Fibroblast of skin of left quadriceps (primary cell): ENCODE results near the gene DLG2.

Experiments
- DNase-seq, 2 experiments: peaks; one replicate each; pipeline ENCODE4 v3.0.0-alpha.2; 2013; ENCODE audit warnings: low read depth in 2 of 2

Gene DLG2

DNA sequence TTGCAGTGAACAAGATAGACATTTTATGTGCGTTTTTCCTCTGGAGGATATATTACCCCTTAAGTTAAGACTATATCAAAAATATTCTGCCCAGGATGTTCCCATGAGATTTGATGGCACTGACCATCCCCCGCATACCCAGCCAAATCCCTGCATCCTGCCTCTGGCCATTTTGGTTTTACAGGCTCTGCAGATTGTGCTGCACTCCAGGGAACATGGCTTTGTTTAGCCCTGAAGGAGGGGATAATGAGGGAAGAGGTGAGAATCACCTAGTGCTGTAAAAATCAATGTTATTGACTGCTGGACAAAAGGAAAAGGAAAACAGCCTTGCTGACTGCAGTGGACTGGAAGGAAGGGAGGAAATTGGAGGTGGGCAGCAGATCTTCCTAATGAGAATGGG is 717.4 kb downstream of the DLG2 start:
- DNase-seq = no peak

DNA sequence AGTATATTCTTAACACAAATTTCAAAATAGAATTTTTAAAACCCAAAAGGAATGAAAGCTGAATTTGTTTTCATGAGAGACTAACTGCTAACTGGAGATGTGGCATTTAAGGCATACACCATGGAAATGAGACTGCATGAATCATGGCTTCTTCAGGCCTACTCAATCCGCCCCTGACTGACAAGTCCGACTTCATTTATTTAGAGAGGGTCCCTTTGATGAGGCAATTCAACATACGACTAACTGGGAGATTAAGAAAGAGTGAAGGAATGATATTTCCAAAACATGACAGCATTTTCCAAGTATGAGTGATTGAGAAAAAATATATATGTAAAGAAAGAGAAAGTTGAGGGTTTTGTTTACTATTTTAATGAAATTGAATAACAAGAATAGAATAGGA is 720.1 kb downstream of the DLG2 start:
- DNase-seq = peak in 1 of 2 experiments; percentile 31

DNA sequence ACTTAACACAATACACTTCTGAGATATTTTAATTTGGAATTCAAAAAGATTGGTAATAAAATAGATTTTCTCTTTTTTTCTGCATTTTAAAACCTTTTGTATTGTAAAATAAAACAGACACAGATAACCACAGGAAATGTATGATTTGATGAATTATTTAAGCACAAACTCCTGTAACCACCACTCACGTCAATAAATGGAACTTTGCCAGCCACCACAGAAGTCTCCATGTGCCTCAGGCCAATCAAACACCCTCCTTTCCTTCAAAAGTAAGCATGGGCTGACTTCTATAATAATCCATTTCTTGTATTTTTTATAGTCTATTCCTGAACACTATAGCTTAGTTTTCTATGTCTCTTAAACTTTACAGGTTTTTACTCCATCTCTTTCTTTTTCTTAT is 721.7 kb downstream of the DLG2 start:
- DNase-seq = peak; percentile 56 to 63

DNA sequence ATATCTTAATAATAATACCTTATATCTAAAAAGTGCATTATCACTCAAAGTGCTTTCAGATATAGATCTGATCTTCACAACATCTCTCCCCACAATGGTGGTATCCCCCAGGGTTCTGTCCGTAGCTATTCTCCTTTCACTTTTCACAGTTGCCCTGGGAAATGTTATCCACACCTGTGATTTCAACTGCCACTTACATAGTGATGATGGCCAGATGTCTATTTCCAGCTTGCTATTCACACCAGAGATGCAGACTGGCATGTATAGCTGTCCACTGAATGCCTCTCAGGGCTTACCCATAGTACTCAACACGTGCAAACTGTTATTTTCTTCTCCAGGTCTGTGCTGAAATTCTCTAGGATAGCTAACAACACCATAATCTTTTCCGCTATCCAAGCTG is 724.7 kb downstream of the DLG2 start:
- DNase-seq = no peak

DNA sequence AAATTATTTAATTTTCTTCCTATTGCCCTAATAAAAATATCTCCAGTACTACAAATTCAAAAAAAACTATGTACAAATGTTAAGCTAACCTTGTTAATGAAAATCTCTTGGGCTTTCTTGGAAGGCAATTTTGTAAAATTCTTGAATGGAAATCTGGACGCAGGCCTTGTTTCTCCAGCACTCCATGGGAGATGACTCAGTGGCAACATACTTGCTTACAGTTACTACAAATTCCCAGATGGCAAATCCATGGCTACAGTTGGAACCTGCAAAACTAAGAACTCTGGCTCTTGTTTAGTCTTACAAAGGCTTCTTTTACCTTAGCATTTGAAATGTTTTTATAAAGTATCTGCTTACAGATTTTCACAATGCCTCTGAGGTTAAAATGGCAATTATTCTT is 725.2 kb downstream of the DLG2 start:
- DNase-seq = peak; percentile 52 to 56

DNA sequence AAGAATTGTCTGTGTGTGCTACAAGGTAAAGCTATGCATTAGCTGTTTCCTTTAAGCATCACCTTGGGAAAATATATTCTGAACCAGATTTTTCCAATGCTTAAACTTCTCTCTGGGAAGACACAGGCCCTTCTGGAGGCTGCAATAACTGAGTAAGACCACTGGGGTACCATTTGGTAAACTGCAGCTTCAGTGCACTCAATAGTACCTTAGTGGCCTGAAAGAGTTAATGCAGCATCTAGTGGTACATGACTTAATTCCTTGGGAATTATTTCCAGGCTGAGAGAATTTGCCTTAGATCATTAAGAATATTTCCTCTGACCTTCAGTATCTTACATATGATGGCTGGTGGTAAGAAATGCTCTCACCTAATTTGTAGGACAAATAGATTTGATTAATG is 727.4 kb downstream of the DLG2 start:
- DNase-seq = no peak

DNA sequence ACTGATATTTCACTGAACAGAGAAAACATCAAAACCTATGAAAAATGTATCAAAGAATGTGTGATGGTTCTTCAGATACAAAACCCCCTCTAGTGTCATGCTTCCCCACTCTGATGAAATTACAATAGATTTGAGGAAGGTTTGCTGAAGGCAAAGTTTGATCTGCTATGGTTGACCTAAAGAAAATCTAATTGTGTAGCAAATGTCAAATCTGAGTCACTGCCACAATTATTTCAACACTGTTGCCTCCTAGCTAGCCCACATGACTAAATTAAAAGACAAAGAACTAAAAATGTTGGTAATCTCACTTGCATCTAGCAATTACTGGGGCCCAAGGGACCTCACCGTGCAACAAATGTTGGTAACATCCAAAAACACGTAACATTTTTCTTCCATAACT is 728.0 kb downstream of the DLG2 start:
- DNase-seq = no peak

DNA sequence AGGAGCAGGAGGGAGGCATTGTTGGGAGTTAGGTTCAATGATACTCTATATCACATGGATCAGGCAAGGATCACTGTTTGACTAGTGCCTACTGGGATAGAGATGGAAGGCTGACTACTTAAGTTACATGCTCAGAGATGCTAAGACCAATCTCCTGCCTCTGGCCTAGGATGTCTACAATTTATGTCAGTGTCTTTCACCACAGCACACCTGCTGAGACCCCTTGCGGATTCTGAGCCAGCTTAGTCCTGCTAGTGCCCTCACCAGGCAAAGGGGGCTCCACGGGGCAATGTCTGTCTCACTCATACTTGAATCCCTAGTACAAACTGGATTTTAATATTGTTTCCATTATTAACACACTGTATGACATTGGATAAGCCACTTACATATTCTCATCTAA is 732.5 kb downstream of the DLG2 start:
- DNase-seq = no peak

DNA sequence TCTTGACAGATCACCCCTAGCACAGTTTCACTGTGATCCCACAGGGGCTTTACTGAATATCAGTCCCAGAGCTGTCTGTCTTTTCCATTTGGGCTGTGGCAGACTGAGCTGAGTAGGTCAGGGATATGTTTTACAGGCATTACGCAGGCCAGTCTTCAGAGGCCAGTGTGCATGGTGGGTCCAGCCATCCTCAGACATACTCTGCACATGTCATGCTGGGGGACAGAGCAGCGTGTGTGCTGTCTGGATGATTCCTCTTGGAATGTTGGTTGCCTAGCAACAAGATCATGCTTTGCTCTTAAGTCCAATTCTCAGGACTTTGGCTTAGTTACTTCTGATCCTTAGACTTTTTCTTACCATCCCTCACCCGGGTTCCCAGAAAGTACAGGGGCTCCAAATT is 736.5 kb downstream of the DLG2 start:
- no peak for DNase-seq

DNA sequence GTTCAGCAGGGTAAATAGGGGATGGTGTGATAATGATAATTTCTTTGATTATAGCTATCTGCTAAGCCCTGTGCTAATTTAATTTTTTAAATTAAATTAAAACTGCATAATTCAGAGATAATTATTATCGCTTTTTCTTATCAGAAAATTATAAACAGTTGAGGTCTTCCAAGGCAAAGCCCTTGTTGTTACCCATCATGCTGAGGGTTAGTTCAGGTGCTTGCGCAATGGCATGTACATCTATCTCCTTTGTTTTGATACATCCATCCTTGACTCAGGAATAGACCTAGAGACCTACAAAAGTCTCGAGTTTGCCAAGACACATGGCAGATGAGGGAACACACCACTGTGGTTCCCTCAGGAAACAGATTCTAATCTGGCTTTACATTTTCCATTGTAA is 737.6 kb downstream of the DLG2 start:
- no peak for DNase-seq

DNA sequence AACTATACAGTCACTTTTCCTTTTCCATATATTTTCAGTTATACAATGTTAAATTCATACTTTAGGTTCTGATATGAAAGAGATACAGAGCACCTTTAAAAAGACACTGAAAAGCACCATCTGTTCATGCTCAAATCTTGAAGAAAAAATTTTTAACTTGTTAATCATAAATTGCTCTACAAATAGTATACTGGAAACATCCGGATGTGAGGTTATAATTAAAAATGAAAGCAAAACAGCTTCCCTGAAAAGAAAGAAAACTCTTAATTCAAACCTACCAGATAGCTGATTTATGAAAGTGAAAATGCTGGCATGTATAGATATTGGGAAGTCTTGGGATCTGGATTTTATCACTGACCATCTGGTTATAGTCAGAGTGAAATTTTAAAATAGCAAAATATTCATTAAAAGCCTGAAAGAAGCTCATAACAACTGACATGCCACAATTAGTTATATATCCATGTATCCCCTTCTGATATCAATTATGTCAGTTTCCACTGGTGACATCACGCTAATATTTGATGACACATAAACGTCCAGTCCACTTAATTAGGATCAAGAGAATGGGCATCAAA is 740.0 kb downstream of the DLG2 start:
- no peak for DNase-seq

DNA sequence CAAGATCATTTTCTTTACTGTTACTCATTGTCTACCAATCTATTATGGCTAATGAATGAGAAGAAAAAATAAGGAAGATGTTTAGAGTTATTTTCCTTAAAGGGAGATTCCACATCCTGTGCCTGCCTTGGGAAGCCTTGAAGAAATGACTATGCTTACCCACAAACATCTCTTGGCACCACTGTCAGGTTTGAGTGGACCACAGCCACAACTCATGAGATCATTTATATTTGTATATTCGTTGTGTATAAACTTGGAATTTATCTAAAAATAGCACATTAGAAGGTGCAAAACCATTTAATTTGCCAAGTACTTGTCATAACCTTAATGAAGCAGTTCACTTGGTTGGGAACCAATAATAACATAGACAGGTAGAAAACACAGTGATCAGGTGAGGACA is 740.8 kb downstream of the DLG2 start:
- no peak for DNase-seq

DNA sequence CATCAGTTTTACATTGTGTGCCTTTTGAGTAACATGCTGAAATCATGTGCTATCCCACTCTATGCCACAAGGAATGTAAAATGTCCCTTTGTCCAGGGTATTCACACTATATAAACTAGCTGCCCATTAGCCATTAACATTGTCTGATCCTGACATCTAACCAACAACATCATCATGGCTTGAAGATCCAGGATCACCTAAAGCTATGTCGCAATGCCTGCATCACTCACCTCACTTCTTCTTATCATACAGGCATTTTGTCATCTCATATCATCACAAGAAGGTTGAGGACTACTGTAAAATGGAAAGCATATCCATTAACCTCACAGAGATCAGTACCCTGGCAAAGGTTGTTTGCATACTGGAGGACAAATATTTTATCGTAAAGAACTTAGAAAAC is 742.3 kb downstream of the DLG2 start:
- DNase-seq = no peak

DNA sequence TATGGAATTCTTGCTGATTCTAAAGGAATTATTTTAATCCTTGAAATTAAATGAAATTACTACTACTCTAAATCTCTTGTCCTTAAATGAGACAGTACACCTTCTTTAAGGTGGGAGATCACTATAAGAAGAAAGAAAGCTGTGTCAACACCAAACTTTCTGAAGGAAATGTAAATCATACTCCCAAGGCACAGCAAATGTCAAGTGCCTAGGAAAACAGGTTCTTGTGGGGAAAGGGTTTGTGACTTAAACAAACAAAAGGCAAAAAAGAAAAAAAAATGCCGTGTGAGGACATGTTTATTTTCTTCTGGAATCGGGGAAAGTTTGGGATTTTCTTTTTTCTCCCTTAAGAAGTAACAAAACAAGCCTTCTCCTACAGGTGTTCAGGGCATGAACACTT is 745.1 kb downstream of the DLG2 start:
- no peak for DNase-seq

DNA sequence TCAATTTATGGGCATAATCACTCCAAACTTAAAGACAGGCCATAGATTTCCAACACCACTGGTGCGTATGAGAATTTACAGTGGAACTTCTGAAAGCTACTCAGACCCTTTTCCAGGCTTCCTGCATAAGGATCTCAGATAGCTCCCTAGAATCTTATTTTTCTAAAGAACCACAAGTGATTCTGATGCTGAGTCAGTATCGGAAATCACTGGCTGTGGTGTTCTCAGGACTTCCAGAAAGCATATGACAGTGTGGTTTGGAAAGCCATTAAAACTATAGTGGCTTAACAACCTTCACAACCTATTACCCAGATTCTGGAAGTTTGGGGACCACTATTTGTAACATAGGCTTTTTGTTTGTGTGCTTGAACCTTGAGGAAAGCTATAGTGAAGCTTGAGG is 756.0 kb downstream of the DLG2 start:
- DNase-seq = no peak

DNA sequence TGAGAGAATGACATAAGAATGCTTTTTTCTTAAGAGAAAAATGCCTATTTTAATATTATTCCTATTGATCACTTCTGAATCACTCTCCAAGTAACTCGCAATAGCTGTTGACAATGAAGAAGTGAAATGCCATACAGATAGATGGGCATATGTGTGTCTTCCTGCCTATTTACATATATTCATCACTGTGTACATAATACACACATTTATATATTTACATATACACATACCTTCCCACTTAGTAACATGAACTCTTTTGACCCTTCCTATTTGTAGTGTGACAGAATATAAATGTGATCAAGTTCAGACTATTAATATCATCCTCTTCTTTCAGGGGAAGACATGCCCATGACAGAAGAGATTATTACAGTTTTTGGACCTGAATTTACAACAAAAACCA is 756.7 kb downstream of the DLG2 start:
- DNase-seq = no peak

DNA sequence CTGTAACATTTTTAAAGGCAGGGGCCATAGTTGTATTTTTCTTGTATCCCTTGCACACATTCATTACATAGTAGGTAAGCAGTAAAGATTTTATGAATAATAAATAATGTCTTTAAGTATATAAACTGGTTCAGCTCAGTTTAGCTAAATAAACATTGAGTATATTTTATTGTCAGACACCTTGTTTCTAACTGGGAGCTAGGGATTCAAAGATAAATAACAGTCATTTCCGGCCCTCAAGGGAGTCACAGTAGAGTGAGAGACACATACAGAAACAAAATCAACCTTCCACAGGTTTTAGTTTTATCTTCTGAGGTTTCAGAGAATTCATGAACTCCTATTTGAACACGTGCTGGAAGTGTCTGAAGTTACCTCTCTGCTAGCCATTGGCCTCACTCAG is 760.2 kb downstream of the DLG2 start:
- DNase-seq = no peak

DNA sequence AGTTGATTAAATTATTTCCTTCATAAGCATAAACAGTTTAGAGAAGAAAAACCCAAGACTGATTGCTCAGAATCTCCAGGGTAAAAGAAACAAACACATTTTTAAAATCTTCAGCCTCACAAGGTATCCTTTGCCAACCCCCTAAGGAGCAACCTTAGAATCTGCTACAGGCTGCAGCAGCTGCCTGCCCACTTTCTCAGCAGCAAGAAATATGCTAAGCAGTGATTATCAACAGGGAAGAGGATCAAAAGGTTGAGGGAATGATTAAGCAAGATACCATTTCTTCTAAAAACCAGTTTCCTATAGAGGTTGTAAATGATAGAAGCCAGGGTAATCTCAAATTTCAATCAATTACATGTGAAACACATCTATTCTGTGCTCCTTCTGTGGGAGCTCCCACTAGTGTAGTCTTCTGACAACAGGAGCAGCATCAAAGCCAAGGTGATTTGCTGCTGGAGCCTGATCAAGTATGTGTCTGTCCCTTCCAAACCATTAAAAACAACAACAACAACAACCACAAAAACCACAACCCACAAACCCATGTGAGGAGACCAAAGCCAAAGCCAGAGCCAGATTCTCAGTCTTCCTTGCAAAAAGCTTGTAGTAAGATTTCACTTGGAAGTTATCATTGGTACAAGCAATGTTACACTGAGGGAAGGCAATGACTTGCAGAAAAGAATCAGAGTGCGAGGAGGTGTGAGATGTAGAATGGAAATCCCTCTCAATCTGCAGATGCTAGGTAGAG is 761.2 kb downstream of the DLG2 start:
- no peak for DNase-seq

DNA sequence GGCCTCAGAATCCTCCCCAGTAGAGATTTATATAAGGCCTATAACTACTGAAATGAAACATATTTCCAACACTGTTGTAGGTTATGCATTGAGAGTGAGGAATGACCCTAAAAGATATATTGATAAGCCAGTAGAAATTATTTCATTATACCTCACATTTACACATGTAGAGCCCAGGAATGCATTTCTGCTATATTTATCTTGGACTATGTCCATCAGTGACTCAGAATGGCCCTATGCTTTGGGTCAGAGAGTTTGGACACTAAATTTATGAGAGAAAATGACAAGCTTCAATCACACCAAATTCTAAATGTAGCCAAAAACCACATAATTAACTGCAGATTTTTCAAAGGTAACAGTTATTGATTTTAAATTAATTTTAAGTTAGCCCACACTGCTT is 761.9 kb downstream of the DLG2 start:
- DNase-seq = no peak

DNA sequence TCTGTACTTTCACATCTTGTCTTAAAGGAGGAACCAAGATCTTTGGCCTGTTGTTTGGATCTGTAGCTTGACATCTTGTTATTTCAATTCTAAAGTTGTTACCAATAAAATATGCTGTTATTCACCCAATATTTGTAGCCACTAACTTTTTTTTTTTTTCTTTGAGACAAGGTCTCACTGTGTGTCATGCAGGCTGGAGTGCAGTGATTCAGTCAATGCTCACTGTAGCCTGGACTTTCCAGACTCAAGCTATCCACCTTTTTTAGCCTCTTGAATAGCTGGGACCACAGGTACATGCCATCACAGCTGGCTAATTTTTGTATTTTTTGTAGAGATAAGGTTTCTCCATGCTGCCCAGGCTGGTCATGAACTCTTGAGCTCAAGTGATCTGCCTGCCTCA is 769.4 kb downstream of the DLG2 start:
- no peak for DNase-seq

DNA sequence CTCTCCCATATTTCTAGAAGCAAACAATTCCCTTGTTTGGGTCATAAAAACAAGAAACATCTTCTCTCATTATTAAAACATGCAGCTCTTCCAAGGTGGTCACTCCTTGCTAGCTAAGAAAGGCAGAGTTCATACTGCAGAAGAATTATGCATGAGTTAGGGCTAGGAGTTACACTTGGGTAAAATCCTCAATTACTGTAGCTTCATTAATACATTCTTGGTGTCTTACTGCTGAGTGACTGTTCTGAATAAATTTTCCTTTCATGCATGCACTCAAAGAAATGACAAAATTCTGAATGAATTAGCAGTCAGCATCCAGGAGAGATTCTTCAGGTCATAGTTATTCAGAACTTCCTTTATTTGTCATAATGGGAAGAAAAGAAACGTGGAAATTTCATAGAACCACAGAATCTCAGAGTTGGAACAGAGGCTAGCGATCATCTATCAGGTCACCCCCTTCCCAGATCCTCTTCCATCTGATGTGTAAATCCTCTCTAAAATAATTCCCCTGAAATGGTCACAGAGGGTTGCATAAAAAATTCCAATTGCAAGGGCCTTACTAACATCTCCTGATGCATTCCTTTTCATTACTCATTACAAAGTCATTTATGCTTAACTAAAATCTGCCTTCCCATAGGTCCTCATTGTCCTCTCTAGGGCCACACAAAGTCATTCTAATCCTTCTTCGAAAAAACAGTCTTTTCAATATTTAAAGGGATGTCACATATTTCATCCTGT is 771.5 kb downstream of the DLG2 start:
- peak; percentile 63 to 71 for DNase-seq

DNA sequence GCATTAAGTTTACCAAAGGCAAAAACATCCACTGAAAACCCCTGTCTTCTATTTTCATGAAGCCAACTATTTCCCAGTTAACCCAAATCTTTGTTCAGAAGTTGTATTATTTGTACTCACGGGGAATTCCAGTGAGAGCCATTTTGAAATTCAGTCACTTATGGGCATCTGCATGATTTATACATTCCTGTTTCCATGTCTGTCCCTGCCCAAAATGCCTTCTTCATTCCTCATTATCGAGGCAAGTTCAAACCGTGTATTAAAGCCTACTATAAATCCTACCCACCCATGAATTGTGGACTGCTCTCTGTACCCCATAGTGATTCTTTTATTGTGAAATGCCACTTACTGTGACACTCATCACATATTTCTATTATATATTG is 772.7 kb downstream of the DLG2 start:
- DNase-seq = no peak

DNA sequence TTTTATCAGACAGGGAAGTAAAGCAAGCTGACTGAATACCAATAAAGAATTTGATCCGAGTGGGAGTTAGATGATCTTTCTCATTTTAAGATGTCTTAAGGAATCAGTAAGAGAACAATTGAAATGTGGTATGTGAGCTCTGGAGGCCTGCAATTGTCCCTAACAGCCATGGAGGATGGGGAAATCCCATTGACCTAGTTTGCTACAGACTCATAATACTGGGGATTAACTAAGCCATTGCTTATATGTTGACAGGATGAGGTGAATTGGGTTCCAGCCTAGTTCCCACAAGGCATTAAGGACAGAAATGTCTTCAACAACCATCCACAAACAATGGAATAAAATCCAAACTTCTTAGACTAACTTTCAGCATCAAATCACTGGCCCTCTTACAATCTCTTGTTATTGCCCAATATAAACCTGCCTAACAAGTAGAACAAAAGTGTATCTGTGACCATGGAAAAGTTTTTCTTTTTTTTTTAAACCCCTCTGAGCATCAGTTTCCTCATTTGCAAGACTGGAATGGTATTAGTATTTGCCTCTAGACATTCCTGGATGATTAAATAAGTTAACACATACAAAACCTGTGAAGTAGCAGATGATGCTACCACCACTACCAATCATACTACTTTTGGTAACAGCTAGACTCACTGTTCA is 773.2 kb downstream of the DLG2 start:
- DNase-seq = no peak
